ENCODE results near the gene GPR78.

GRCh38 chr4:8614365-8615193, 34.4 kb downstream of the GPR78 start:
- TF ChIP-seq USF2 (CRISPR knock-in tag; IDR thresholded peaks at IDR 0.05) (no peak), AFF4 (CRISPR knock-in tag; IDR thresholded peaks at IDR 0.05; ENCODE audit: borderline replicate concordance) (no peak), FOXJ3 (CRISPR knock-in tag; IDR thresholded peaks at IDR 0.05; ENCODE audit: borderline replicate concordance) (no peak), CREM (CRISPR knock-in tag; IDR thresholded peaks at IDR 0.05) (no peak), ESRRA (CRISPR knock-in tag; IDR thresholded peaks at IDR 0.05; ENCODE audit: borderline replicate concordance) (no peak), ATF2 (CRISPR knock-in tag; IDR thresholded peaks at IDR 0.05; ENCODE audit: borderline replicate concordance, low read depth) (no peak), NFYB (CRISPR knock-in tag; conservative IDR thresholded peaks at IDR 0.05; ENCODE audit: low read depth) (no peak), ZNF121 (CRISPR knock-in tag; IDR thresholded peaks at IDR 0.05) (no peak), JUN (CRISPR knock-in tag; IDR thresholded peaks at IDR 0.05) (no peak), TCF7 (CRISPR knock-in tag; IDR thresholded peaks at IDR 0.05; ENCODE audit: low read depth) (no peak)
- TF ChIP-seq, protein P1, sequence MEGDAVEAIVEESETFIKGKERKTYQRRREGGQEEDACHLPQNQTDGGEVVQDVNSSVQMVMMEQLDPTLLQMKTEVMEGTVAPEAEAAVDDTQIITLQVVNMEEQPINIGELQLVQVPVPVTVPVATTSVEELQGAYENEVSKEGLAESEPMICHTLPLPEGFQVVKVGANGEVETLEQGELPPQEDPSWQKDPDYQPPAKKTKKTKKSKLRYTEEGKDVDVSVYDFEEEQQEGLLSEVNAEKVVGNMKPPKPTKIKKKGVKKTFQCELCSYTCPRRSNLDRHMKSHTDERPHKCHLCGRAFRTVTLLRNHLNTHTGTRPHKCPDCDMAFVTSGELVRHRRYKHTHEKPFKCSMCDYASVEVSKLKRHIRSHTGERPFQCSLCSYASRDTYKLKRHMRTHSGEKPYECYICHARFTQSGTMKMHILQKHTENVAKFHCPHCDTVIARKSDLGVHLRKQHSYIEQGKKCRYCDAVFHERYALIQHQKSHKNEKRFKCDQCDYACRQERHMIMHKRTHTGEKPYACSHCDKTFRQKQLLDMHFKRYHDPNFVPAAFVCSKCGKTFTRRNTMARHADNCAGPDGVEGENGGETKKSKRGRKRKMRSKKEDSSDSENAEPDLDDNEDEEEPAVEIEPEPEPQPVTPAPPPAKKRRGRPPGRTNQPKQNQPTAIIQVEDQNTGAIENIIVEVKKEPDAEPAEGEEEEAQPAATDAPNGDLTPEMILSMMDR (IDR thresholded peaks at IDR 0.05): no peak
- TF ChIP-seq, protein P2, sequence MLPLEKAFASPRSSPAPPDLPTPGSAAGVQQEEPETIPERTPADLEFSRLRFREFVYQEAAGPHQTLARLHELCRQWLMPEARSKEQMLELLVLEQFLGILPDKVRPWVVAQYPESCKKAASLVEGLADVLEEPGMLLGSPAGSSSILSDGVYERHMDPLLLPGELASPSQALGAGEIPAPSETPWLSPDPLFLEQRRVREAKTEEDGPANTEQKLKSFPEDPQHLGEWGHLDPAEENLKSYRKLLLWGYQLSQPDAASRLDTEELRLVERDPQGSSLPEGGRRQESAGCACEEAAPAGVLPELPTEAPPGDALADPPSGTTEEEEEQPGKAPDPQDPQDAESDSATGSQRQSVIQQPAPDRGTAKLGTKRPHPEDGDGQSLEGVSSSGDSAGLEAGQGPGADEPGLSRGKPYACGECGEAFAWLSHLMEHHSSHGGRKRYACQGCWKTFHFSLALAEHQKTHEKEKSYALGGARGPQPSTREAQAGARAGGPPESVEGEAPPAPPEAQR (CRISPR knock-in tag; IDR thresholded peaks at IDR 0.05): no peak
- TF ChIP-seq, protein P3, sequence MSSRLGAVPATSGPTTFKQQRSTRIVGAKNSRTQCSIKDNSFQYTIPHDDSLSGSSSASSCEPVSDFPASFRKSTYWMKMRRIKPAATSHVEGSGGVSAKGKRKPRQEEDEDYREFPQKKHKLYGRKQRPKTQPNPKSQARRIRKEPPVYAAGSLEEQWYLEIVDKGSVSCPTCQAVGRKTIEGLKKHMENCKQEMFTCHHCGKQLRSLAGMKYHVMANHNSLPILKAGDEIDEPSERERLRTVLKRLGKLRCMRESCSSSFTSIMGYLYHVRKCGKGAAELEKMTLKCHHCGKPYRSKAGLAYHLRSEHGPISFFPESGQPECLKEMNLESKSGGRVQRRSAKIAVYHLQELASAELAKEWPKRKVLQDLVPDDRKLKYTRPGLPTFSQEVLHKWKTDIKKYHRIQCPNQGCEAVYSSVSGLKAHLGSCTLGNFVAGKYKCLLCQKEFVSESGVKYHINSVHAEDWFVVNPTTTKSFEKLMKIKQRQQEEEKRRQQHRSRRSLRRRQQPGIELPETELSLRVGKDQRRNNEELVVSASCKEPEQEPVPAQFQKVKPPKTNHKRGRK (CRISPR knock-in tag; IDR thresholded peaks at IDR 0.05; ENCODE audit: borderline replicate concordance): no peak
